Measurements from ENCODE around the gene FNDC10.
A peak's percentile ranks its signal among the peaks of the same experiment; 100 is the strongest.

FNDC10 gene

GRCh38 chr1:1614204-1614953, 14.4 kb upstream of the FNDC10 start:
- Histone ChIP-seq H3K9me3 (ENCODE audit: severe bottlenecking) (no peaks in the 10 kb centered on the region), H3K27ac (peak overlapping the region; percentile 13), H3K27me3 (ENCODE audit: insufficient read depth, low read depth, severe bottlenecking) (no peaks in the 10 kb centered on the region), H3K4me3 (ENCODE audit: low read depth, low read length) (peak overlapping the region; percentile 98), H3K36me3 (peaks cover 28% of the 10 kb centered on the region)
- DNase-seq, result no peak
- TF ChIP-seq, protein P1, sequence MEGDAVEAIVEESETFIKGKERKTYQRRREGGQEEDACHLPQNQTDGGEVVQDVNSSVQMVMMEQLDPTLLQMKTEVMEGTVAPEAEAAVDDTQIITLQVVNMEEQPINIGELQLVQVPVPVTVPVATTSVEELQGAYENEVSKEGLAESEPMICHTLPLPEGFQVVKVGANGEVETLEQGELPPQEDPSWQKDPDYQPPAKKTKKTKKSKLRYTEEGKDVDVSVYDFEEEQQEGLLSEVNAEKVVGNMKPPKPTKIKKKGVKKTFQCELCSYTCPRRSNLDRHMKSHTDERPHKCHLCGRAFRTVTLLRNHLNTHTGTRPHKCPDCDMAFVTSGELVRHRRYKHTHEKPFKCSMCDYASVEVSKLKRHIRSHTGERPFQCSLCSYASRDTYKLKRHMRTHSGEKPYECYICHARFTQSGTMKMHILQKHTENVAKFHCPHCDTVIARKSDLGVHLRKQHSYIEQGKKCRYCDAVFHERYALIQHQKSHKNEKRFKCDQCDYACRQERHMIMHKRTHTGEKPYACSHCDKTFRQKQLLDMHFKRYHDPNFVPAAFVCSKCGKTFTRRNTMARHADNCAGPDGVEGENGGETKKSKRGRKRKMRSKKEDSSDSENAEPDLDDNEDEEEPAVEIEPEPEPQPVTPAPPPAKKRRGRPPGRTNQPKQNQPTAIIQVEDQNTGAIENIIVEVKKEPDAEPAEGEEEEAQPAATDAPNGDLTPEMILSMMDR (IDR thresholded peaks at IDR 0.05; ENCODE audit: low read depth, low read length), result no peak

DNA sequence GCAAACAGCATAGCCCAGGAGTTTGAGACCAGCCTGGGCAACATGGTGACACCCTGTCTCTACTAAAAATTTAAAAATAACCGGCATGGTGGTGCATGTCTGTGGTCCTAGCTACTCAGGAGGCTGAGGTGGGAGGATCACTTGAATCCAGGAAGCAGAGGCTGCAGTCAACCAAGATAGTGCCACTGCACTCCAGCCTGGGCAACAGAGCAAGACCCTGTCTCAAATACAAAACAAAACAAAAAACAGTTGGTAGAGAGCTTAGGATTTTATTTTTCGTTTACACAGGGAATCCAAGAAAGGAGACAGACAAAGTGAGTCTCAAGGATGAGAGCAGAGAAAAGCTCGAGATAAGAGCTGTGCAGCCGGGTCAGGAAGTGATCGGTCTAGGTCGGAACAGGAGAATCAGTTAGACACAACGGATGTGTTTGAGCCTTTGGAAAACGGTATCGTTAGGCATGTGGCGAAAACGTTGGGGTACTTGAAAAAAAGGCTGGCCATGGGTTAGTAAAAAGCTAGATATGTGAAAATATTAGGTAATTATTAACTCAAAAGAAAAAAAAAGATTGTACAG, 13.7 kb upstream of the FNDC10 start:
- Histone ChIP-seq H3K27ac (no peak overlapping the region), H3K4me3 (ENCODE audit: low read depth, low read length) (no peak overlapping the region), H3K9me3 (ENCODE audit: severe bottlenecking) (no peaks in the 10 kb centered on the region), H3K27me3 (ENCODE audit: insufficient read depth, low read depth, severe bottlenecking) (no peaks in the 10 kb centered on the region), H3K36me3 (peaks cover 26% of the 10 kb centered on the region)
- DNase-seq, result no peak
- TF ChIP-seq, protein P1 (IDR thresholded peaks at IDR 0.05; ENCODE audit: low read depth, low read length), result no peak

- Histone ChIP-seq H3K27ac (no peak overlapping the region), H3K4me3 (ENCODE audit: low read depth, low read length) (no peak overlapping the region), H3K9me3 (ENCODE audit: severe bottlenecking) (no peaks in the 10 kb centered on the region), H3K27me3 (ENCODE audit: insufficient read depth, low read depth, severe bottlenecking) (no peaks in the 10 kb centered on the region), H3K36me3 (peaks cover 11% of the 10 kb centered on the region)
- TF ChIP-seq, protein P1 (IDR thresholded peaks at IDR 0.05; ENCODE audit: low read depth, low read length), result no peak
- DNase-seq, result no peak
Measured at GRCh38 chr1:1612104-1612400, 12.1 kb upstream of the FNDC10 start.

GRCh38 chr1:1610796-1611195, 10.9 kb upstream of the FNDC10 start:
- TF ChIP-seq, protein P1 (IDR thresholded peaks at IDR 0.05; ENCODE audit: low read depth, low read length), result no peak
- H3K27ac ChIP-seq, result no peak overlapping the region; the same call in 1 of the 2 replicates

GRCh38 chr1:1609822-1610485, 10.0 kb upstream of the FNDC10 start:
- Histone ChIP-seq H3K27me3 (ENCODE audit: insufficient read depth, low read depth, severe bottlenecking) (no peaks in the 10 kb centered on the region), H3K4me3 (ENCODE audit: low read depth, low read length) (no peak overlapping the region), H3K27ac (peak overlapping the region; percentile 15), H3K36me3 (peaks cover 8% of the 10 kb centered on the region; the same call in 1 of the 2 replicates), H3K9me3 (ENCODE audit: severe bottlenecking) (no peaks in the 10 kb centered on the region)
- DNase-seq, result peak; percentile 48
- TF ChIP-seq, protein P1 (IDR thresholded peaks at IDR 0.05; ENCODE audit: low read depth, low read length), result no peak

More at GRCh38 chr1:1610796-1611195, 10.9 kb upstream of the FNDC10 start:
- Histone ChIP-seq H3K36me3 (peaks cover 8% of the 10 kb centered on the region; the same call in 1 of the 2 replicates), H3K9me3 (ENCODE audit: severe bottlenecking) (no peaks in the 10 kb centered on the region), H3K27me3 (ENCODE audit: insufficient read depth, low read depth, severe bottlenecking) (no peaks in the 10 kb centered on the region), H3K4me3 (ENCODE audit: low read depth, low read length) (no peak overlapping the region)
- no peak for DNase-seq
